Neural cell (in vitro differentiated cells): ENCODE measurements around the gene HRAS. TPM values are rescaled to one million over a fixed set of nuclear protein-coding genes. Genes with fewer than 3 reads are reported as not detected.

ENCODE experiments used
- H2AFZ ChIP-seq: fragments of 200-600, 300-800 bp; sonication (generic), shearing (Covaris generic); 2 replicates; pipeline ENCODE4 v1.6.0; 2014; ENCODE audit warnings: low read depth, mild to moderate bottlenecking, antibody characterized with exemption, low read length, moderate library complexity
- H3F3A ChIP-seq: fragments of 200-600 bp; shearing (Covaris generic); 2 replicates; pipeline ENCODE4 v1.6.1; 2016; ENCODE audit warnings: mild to moderate bottlenecking, moderate library complexity, mixed read lengths, antibody characterized with exemption, low read length; ENCODE audit not compliant: insufficient read depth, poor library complexity, severe bottlenecking
- H3K27ac ChIP-seq: fragments of 200-600, 300-800 bp; sonication (generic), shearing (Covaris generic); 2 replicates; pipeline ENCODE4 v1.5.1; 2014; ENCODE audit warnings: mild to moderate bottlenecking, low read length, moderate library complexity
- H3K27me3 ChIP-seq: fragments of 300-800, 200-600 bp; sonication (generic), shearing (Covaris generic); 2 replicates; pipeline ENCODE4 v1.6.0; 2014; ENCODE audit warnings: mild to moderate bottlenecking, low read depth, low read length, moderate library complexity; ENCODE audit not compliant: insufficient read depth
- H3K36me3 ChIP-seq: fragments of 300-800, 200-600 bp; sonication (generic), shearing (Covaris generic); 2 replicates; pipeline ENCODE4 v1.5.1; 2014; ENCODE audit warnings: mild to moderate bottlenecking, antibody characterized with exemption, low read length, moderate library complexity; ENCODE audit not compliant: insufficient read depth
- H3K4me2 ChIP-seq: fragments of 300-800, 200-600 bp; sonication (generic), shearing (Covaris generic); 2 replicates; pipeline ENCODE4 v1.6.0; 2014; ENCODE audit warnings: mild to moderate bottlenecking, low read length
- H3K4me3 ChIP-seq: fragments of 300-800, 200-600 bp; sonication (generic), shearing (Covaris generic); 2 replicates; pipeline ENCODE4 v1.5.1; 2014; ENCODE audit warnings: mild to moderate bottlenecking, low read length, moderate library complexity
- H3K79me2 ChIP-seq: fragments of 200-600 bp; shearing (Covaris generic); replicated peaks from 2 replicates; pipeline ENCODE4 v1.6.0; 2014; ENCODE audit warnings: mild to moderate bottlenecking, low read length, moderate library complexity; ENCODE audit not compliant: insufficient read depth
- H3K9ac ChIP-seq: fragments of 300-800, 200-600 bp; sonication (generic), shearing (Covaris generic); 2 replicates; pipeline ENCODE4 v1.6.1; 2016; ENCODE audit warnings: mild to moderate bottlenecking, low read length, mixed read lengths
- H3K9me2 ChIP-seq: fragments of 200-600 bp; shearing (Covaris generic); 2 replicates; pipeline ENCODE4 v1.6.1; 2016; ENCODE audit warnings: mild to moderate bottlenecking, low read length, mixed read lengths; ENCODE audit not compliant: insufficient read depth
- H3K9me3 ChIP-seq: fragments of 200-600, 300-800 bp; sonication (generic), shearing (Covaris generic); 2 replicates; pipeline ENCODE4 v1.6.1; 2016; ENCODE audit warnings: mild to moderate bottlenecking, mixed run types, low read length, moderate library complexity, mixed read lengths
- H4K20me1 ChIP-seq: fragments of 200-600 bp; shearing (Covaris generic); 2 replicates; pipeline ENCODE4 v1.6.1; 2016; ENCODE audit warnings: mild to moderate bottlenecking, mixed run types; ENCODE audit not compliant: insufficient read depth
- CTCF ChIP-seq: fragments of 450-650 bp; IDR thresholded peaks from 2 replicates; pipeline ENCODE4 v1.5.1; 2014; ENCODE audit warnings: antibody characterized with exemption, mild to moderate bottlenecking, moderate library complexity; ENCODE audit not compliant: poor library complexity, severe bottlenecking
- EP300 ChIP-seq: fragments of 450-650 bp; conservative IDR thresholded peaks from 2 replicates; pipeline ENCODE4 v1.6.1; 2014; ENCODE audit warnings: antibody characterized with exemption, mild to moderate bottlenecking, moderate library complexity; ENCODE audit not compliant: poor library complexity, severe bottlenecking
- EZH2 ChIP-seq: fragments of 200-600, 300-800 bp; shearing (Covaris generic), sonication (generic); IDR thresholded peaks from 2 replicates; pipeline ENCODE4 v1.6.1; 2014; ENCODE audit warnings: antibody characterized with exemption, low read length, borderline replicate concordance, mild to moderate bottlenecking; ENCODE audit not compliant: insufficient read depth, poor library complexity, severe bottlenecking
- MXI1 ChIP-seq: fragments of 450-650 bp; conservative IDR thresholded peaks from 2 replicates; pipeline ENCODE4 v1.6.1; 2014; ENCODE audit warnings: antibody characterized with exemption, mild to moderate bottlenecking; ENCODE audit not compliant: poor library complexity, severe bottlenecking
- POLR2AphosphoS5 ChIP-seq: IDR thresholded peaks from 2 replicates; pipeline ENCODE4 v1.6.1; 2012
- RAD21 ChIP-seq: fragments of 450-650 bp; conservative IDR thresholded peaks from 2 replicates; pipeline ENCODE4 v1.6.1; 2014; ENCODE audit warnings: antibody characterized with exemption, mild to moderate bottlenecking, moderate library complexity
- REST ChIP-seq: IDR thresholded peaks from 2 replicates; pipeline ENCODE4 v1.6.1; 2012; ENCODE audit warnings: borderline replicate concordance
- SMC3 ChIP-seq: fragments of 450-650 bp; conservative IDR thresholded peaks from 2 replicates; pipeline ENCODE4 v1.6.1; 2014; ENCODE audit warnings: antibody characterized with exemption, mild to moderate bottlenecking, moderate library complexity; ENCODE audit not compliant: poor library complexity
- TAF1 ChIP-seq: IDR thresholded peaks from 2 replicates; pipeline ENCODE4 v1.6.1; 2012; ENCODE audit warnings: low read depth
- polyA plus RNA-seq: library from polyadenylated mRNA; depleted of rRNA; stranded (reverse); fragments of >200 nt; gene quantifications from 2 replicates; pipeline ENCODE4 v1.2.3, GENCODE V29; 2014

The HRAS gene
- polyA plus RNA-seq, 1 donor from 2014 or later, result 120 TPM

GRCh38 chr11:486189-486588, 49.2 kb downstream of the HRAS start:
- H3K9me3 ChIP-seq, result no peaks in the 10 kb centered on the region
- H3K9ac ChIP-seq, result no peak overlapping the region
- TF ChIP-seq SMC3 (no peak), RAD21 (no peak), MXI1 (no peak), CTCF (no peak), EZH2 (no peak), REST (no peak), EP300 (no peak), POLR2AphosphoS5 (no peak), TAF1 (no peak)
- no peaks in the 10 kb centered on the region for H3K36me3 ChIP-seq
- no peak overlapping the region for H2AFZ ChIP-seq
- no peak overlapping the region for H3K27ac ChIP-seq
- no peaks in the 10 kb centered on the region for H4K20me1 ChIP-seq
- no peaks in the 10 kb centered on the region for H3K9me2 ChIP-seq
- no peaks in the 10 kb centered on the region for H3K79me2 ChIP-seq
- no peaks in the 10 kb centered on the region for H3F3A ChIP-seq
- no peak overlapping the region for H3K4me2 ChIP-seq
- no peak overlapping the region for H3K4me3 ChIP-seq
- no peaks in the 10 kb centered on the region for H3K27me3 ChIP-seq

- Histone ChIP-seq H3K4me3 (no peak overlapping the region), H3K27me3 (no peaks in the 10 kb centered on the region), H3K9ac (no peak overlapping the region), H3K9me2 (no peaks in the 10 kb centered on the region), H3K36me3 (no peaks in the 10 kb centered on the region), H4K20me1 (no peaks in the 10 kb centered on the region), H3K79me2 (no peaks in the 10 kb centered on the region), H3K9me3 (no peaks in the 10 kb centered on the region), H3K4me2 (no peak overlapping the region), H3F3A (no peaks in the 10 kb centered on the region), H3K27ac (no peak overlapping the region), H2AFZ (no peak overlapping the region)
- TF ChIP-seq EZH2 (no peak), POLR2AphosphoS5 (no peak), REST (no peak), MXI1 (no peak), CTCF (no peak), RAD21 (no peak), EP300 (no peak), TAF1 (no peak), SMC3 (no peak)
Measured at GRCh38 chr11:484616-485015, 50.8 kb downstream of the HRAS start.
